Panc1 (cell line): ENCODE data around the gene NELFB. TPM values are rescaled to one million over a fixed set of nuclear protein-coding genes. Genes with fewer than 3 reads are reported as not detected.

Source experiments
- ATAC-seq: fragments of 200-7000 bp; cut with Tn5 transposase; 2 replicates; pipeline ENCODE4 v1.9.1; 2020; ENCODE audit warnings: mild to moderate bottlenecking, moderate library complexity
- BruUV-seq: library from RNA; stranded (reverse); fragments of 400-500 nt; replicated peaks from 2 replicates; lab custom pipeline; 2021; lab: Mats Ljungman, UMichigan
- CTCF ChIA-PET: fragments of 300-600 bp; sonication (Branson Sonifier 250); formaldehyde crosslinking; loops from one replicate; lab custom pipeline; 2022; ENCODE audit warnings: antibody characterized with exemption; lab: Charles Lee
- POLR2A ChIA-PET: fragments of 300-600 bp; sonication (Branson Sonifier 250); formaldehyde crosslinking; loops from one replicate; lab custom pipeline; 2022; ENCODE audit warnings: antibody characterized with exemption; lab: Charles Lee
- DNase-seq: peaks from one replicate; pipeline ENCODE4 v3.0.0-alpha.2; 2010; ENCODE audit warnings: low read depth, low spot score
- H3K27ac ChIP-seq: 2 replicates; pipeline ENCODE4 v1.5.1; 2011; ENCODE audit warnings: mild to moderate bottlenecking, low read length, inconsistent platforms
- H3K27me3 ChIP-seq: fragments of 200-500 bp; sonication (Bioruptor generic); 2 replicates; pipeline ENCODE4 v1.6.0; 2014; ENCODE audit warnings: low read length, inconsistent platforms; ENCODE audit not compliant: control insufficient read depth, insufficient read depth
- H3K36me3 ChIP-seq: fragments of 200-500 bp; sonication (Bioruptor generic); 2 replicates; pipeline ENCODE4 v1.5.1; 2014; ENCODE audit warnings: inconsistent platforms, mild to moderate bottlenecking, low read length, moderate library complexity; ENCODE audit not compliant: control insufficient read depth, insufficient read depth
- H3K4me1 ChIP-seq: 2 replicates; pipeline ENCODE4 v1.5.1; 2011; ENCODE audit warnings: inconsistent platforms, mild to moderate bottlenecking, low read length, moderate library complexity; ENCODE audit not compliant: control insufficient read depth, insufficient read depth
- H3K4me3 ChIP-seq, 2 experiments: 2 replicates each; pipeline ENCODE4 v1.5.1; 2011 to 2012; ENCODE audit warnings: low read depth in 2 of 2, low read length in 2 of 2, mild to moderate bottlenecking in 2 of 2, inconsistent platforms in 1 of 2, moderate library complexity in 1 of 2
- H3K9me3 ChIP-seq: fragments of 200-500 bp; sonication (Bioruptor generic); 2 replicates; pipeline ENCODE4 v1.5.1; 2014; ENCODE audit warnings: low read depth, mild to moderate bottlenecking, inconsistent platforms, low read length, moderate library complexity; ENCODE audit not compliant: control insufficient read depth, insufficient read depth
- POLR2AphosphoS5 ChIP-seq: IDR thresholded peaks from 2 replicates; pipeline ENCODE4 v1.6.1; 2012; ENCODE audit warnings: mild to moderate bottlenecking, low read depth, low read length, moderate library complexity
- REST ChIP-seq, 2 experiments: IDR thresholded peaks; 2 replicates each; pipeline ENCODE4 v1.6.1; 2011 to 2012; ENCODE audit warnings: low read depth in 2 of 2, control low read depth in 1 of 2, low read length in 1 of 2, mild to moderate bottlenecking in 1 of 2, moderate library complexity in 1 of 2; ENCODE audit not compliant: insufficient read depth in 1 of 2
- TCF7L2 ChIP-seq: IDR thresholded peaks from 2 replicates; pipeline ENCODE4 v1.6.1; 2011; ENCODE audit warnings: mild to moderate bottlenecking, low read depth, low read length, inconsistent platforms
- in situ Hi-C: cut with HindIII; loops from 2 replicates; pipeline ENCODE4 v1.10.0; 2016; ENCODE audit warnings: low sequenced_read_pairs, low pct_unique_long_range_greater_than_20kb
- intact Hi-C: fragments of 100-400 bp; cut with micrococcal nuclease; formaldehyde crosslinking; loops from one replicate; pipeline ENCODE4 v1.10.0; 2022; ENCODE audit not compliant: unreplicated experiment
- total RNA-seq: library from RNA; stranded (reverse); gene quantifications from one replicate; pipeline ENCODE4 v1.2.1, GENCODE V29; 2021; ENCODE audit not compliant: unreplicated experiment
- TF ChIP-seq, protein P1 (sequence below): fragments of 450-650 bp; IDR thresholded peaks from 2 replicates; pipeline ENCODE4 v1.5.1; 2017; ENCODE audit warnings: mild to moderate bottlenecking

NELFB gene
- total RNA-seq, 1 experiment from 2014 or later: 62.4 TPM

GRCh38 chr9:137298401-137299202 lies 43.5 kb downstream of the NELFB start:
- H3K9me3 ChIP-seq: no peaks in the 10 kb centered on the region
- BruUV-seq: no TSS peak
- no peaks in the 10 kb centered on the region for H3K27me3 ChIP-seq
- H3K4me1 ChIP-seq: peaks cover 39% of the 10 kb centered on the region
- TF ChIP-seq TCF7L2 (no peak), POLR2AphosphoS5 (no peak)
- TF ChIP-seq, protein P1, sequence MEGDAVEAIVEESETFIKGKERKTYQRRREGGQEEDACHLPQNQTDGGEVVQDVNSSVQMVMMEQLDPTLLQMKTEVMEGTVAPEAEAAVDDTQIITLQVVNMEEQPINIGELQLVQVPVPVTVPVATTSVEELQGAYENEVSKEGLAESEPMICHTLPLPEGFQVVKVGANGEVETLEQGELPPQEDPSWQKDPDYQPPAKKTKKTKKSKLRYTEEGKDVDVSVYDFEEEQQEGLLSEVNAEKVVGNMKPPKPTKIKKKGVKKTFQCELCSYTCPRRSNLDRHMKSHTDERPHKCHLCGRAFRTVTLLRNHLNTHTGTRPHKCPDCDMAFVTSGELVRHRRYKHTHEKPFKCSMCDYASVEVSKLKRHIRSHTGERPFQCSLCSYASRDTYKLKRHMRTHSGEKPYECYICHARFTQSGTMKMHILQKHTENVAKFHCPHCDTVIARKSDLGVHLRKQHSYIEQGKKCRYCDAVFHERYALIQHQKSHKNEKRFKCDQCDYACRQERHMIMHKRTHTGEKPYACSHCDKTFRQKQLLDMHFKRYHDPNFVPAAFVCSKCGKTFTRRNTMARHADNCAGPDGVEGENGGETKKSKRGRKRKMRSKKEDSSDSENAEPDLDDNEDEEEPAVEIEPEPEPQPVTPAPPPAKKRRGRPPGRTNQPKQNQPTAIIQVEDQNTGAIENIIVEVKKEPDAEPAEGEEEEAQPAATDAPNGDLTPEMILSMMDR: no peak
- CTCF ChIA-PET: interaction anchor here (0.6 kb wide), 1 partner anchor 20 kb away, joined by 3 read pairs; no protein-coding TSS in a partner anchor
- DNase-seq: no peak
- in situ Hi-C loops: no loop called here
- H3K4me3 ChIP-seq: peak overlapping the region; percentile 54 to 74
- peak; percentile 6 for ATAC-seq
- intact Hi-C loops: loop anchor here (10.0 kb wide), 1 partner anchor 126 kb away; the partner anchor contains the start of genes EXD3 and NOXA1
- no peaks in the 10 kb centered on the region for H3K36me3 ChIP-seq
- POLR2A ChIA-PET: no interaction called here
- peak overlapping the region; percentile 87 for H3K27ac ChIP-seq

DNA sequence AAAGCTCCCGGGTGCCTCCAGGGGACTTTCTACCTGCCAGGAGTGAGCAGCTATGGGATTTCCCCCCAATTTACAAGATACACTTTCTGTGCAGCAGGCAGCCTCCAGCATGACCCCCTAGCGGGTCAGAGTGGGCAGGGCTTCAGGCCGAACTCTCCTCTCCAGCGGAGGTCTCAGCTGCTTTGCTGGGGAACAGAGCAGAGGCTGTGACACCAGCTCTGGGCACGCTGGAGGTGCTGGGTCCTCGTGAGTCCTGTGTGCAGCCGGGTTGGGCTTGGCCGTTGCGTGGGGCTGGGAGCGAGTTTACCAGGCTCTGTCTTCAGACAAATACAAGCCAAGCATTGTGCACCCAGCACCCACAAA lies 44.1 kb downstream of the NELFB start:
- no peaks in the 10 kb centered on the region for H3K27me3 ChIP-seq
- peak overlapping the region; percentile 87 for H3K27ac ChIP-seq
- peak overlapping the region; percentile 54 to 74 for H3K4me3 ChIP-seq
- intact Hi-C loops (loop anchor here (10.0 kb wide), 1 partner anchor 126 kb away; the partner anchor contains the start of genes EXD3 and NOXA1), in situ Hi-C loops (no loop called here)
- H3K4me1 ChIP-seq: peaks cover 45% of the 10 kb centered on the region
- no peak for DNase-seq
- no peak for ATAC-seq
- no peaks in the 10 kb centered on the region for H3K9me3 ChIP-seq
- CTCF ChIA-PET: interaction anchor here (0.6 kb wide), 1 partner anchor 19 kb away, joined by 3 read pairs; no protein-coding TSS in a partner anchor
- BruUV-seq: no TSS peak
- no peaks in the 10 kb centered on the region for H3K36me3 ChIP-seq
- POLR2A ChIA-PET: no interaction called here
- TF ChIP-seq, protein P1: no peak
- no peak for TF ChIP-seq TCF7L2
- TF ChIP-seq POLR2AphosphoS5: no peak
- no peak for TF ChIP-seq REST (IDR thresholded peaks at IDR 0.05; ENCODE audit: insufficient read depth in 1 of 2, low read depth in 2 of 2, low read length in 1 of 2)
